A549 (cell line): ENCODE measurements around the gene BUD31.

ENCODE experiments used
- CHD2 ChIP-seq: fragments of 150-350 bp; IDR thresholded peaks from 2 replicates; pipeline ENCODE4 v1.6.1; 2014; ENCODE audit warnings: low read length; ENCODE audit not compliant: partially characterized antibody
- CTCF ChIP-seq: fragments of >200 bp; sonication (Bioruptor Twin); formaldehyde crosslinking; IDR thresholded peaks from 3 replicates; pipeline ENCODE4 v1.5.1; 2016
- SMC3 ChIP-seq: fragments of >200 bp; sonication (Bioruptor Twin); formaldehyde crosslinking; IDR thresholded peaks from 3 replicates; pipeline ENCODE4 v1.6.1; 2018; ENCODE audit warnings: inconsistent platforms
- TF ChIP-seq, protein P1 (sequence below): fragments of >200 bp; sonication (Bioruptor Twin); formaldehyde crosslinking; IDR thresholded peaks from 3 replicates; pipeline ENCODE4 v1.6.1; 2016

- TF ChIP-seq, protein P1, sequence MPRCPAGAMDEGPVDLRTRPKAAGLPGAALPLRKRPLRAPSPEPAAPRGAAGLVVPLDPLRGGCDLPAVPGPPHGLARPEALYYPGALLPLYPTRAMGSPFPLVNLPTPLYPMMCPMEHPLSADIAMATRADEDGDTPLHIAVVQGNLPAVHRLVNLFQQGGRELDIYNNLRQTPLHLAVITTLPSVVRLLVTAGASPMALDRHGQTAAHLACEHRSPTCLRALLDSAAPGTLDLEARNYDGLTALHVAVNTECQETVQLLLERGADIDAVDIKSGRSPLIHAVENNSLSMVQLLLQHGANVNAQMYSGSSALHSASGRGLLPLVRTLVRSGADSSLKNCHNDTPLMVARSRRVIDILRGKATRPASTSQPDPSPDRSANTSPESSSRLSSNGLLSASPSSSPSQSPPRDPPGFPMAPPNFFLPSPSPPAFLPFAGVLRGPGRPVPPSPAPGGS = no peak
- TF ChIP-seq CHD2 (no peak), CTCF (no peak), SMC3 (no peak)
Measured at GRCh38 chr7:99369767-99370391, 38.9 kb upstream of the BUD31 start.
